BJ (cell line): ENCODE results near the gene KIF6. TPM values are rescaled to one million over a fixed set of nuclear protein-coding genes. Genes with fewer than 3 reads are reported as not detected.

Source experiments
- CTCF ChIA-PET: fragments of 350-600 bp; formaldehyde crosslinking; extraction: SDS; loops from one replicate; lab custom pipeline; 2021; ENCODE audit warnings: antibody characterized with exemption, inconsistent platforms; lab: Yijun Ruan, JAX
- POLR2A ChIA-PET: fragments of 300-600 bp; sonication (Branson Sonifier 250); formaldehyde crosslinking; extraction: SDS; loops from one replicate; lab custom pipeline; 2021; ENCODE audit warnings: antibody characterized with exemption; lab: Charles Lee
- DNase-seq: peaks from one replicate; pipeline ENCODE4 v3.0.0-alpha.2; 2011; ENCODE audit warnings: low read depth
- H3K27me3 ChIP-seq: 2 replicates; pipeline ENCODE4 v1.6.0; 2011; ENCODE audit warnings: low read length; ENCODE audit not compliant: control insufficient read depth, insufficient read depth
- H3K36me3 ChIP-seq: 2 replicates; pipeline ENCODE4 v1.5.1; 2011; ENCODE audit warnings: low read length; ENCODE audit not compliant: control insufficient read depth, insufficient read depth
- H3K4me3 ChIP-seq: 2 replicates; pipeline ENCODE4 v1.5.1; 2011; ENCODE audit warnings: low read depth, mild to moderate bottlenecking, control low read depth, low read length
- polyA plus RNA-seq: library from polyadenylated mRNA; depleted of rRNA; stranded (reverse); fragments of >200 nt; gene quantifications from 2 replicates; pipeline ENCODE4 v1.2.3, GENCODE V29; 2011
- TF ChIP-seq, protein P1 (sequence below): IDR thresholded peaks from 2 replicates; pipeline ENCODE4 v1.5.1; 2011; ENCODE audit warnings: low read depth, mild to moderate bottlenecking, control low read depth, inconsistent platforms, low read length, moderate library complexity; ENCODE audit not compliant: insufficient read depth

Gene KIF6
- polyA plus RNA-seq, 1 experiment, result 0.56 TPM

- Histone ChIP-seq H3K27me3 (no peaks in the 10 kb centered on the region), H3K36me3 (no peaks in the 10 kb centered on the region), H3K4me3 (no peak overlapping the region)
- POLR2A ChIA-PET, result no interaction called here
- CTCF ChIA-PET, result interaction anchor here (1.3 to 5.3 kb wide), 2 partner anchors 9 to 66 kb away, joined by 3 to 17 read pairs; no protein-coding TSS in a partner anchor
- DNase-seq, result no peak
- TF ChIP-seq, protein P1, sequence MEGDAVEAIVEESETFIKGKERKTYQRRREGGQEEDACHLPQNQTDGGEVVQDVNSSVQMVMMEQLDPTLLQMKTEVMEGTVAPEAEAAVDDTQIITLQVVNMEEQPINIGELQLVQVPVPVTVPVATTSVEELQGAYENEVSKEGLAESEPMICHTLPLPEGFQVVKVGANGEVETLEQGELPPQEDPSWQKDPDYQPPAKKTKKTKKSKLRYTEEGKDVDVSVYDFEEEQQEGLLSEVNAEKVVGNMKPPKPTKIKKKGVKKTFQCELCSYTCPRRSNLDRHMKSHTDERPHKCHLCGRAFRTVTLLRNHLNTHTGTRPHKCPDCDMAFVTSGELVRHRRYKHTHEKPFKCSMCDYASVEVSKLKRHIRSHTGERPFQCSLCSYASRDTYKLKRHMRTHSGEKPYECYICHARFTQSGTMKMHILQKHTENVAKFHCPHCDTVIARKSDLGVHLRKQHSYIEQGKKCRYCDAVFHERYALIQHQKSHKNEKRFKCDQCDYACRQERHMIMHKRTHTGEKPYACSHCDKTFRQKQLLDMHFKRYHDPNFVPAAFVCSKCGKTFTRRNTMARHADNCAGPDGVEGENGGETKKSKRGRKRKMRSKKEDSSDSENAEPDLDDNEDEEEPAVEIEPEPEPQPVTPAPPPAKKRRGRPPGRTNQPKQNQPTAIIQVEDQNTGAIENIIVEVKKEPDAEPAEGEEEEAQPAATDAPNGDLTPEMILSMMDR, result no peak
These were observed 328.4 kb downstream of the KIF6 start for GRCh38 chr6:39396854-39397253.

GRCh38 chr6:39393075-39393474, 332.1 kb downstream of the KIF6 start:
- no peaks in the 10 kb centered on the region for H3K36me3 ChIP-seq
- H3K4me3 ChIP-seq, result no peak overlapping the region
- DNase-seq, result no peak
- TF ChIP-seq, protein P1, result no peak
- H3K27me3 ChIP-seq, result no peaks in the 10 kb centered on the region
- CTCF ChIA-PET, result no interaction called here
- POLR2A ChIA-PET, result no interaction called here

- POLR2A ChIA-PET, result no interaction called here
- no peaks in the 10 kb centered on the region for H3K27me3 ChIP-seq
- CTCF ChIA-PET, result interaction anchor here (1.1 kb wide), 1 partner anchor 14 kb away, joined by 3 read pairs; no protein-coding TSS in a partner anchor
- H3K4me3 ChIP-seq, result no peak overlapping the region
- H3K36me3 ChIP-seq, result no peaks in the 10 kb centered on the region
- TF ChIP-seq, protein P1, result no peak
- no peak for DNase-seq
These were observed 334.0 kb downstream of the KIF6 start for GRCh38 chr6:39391182-39391581.

DNA sequence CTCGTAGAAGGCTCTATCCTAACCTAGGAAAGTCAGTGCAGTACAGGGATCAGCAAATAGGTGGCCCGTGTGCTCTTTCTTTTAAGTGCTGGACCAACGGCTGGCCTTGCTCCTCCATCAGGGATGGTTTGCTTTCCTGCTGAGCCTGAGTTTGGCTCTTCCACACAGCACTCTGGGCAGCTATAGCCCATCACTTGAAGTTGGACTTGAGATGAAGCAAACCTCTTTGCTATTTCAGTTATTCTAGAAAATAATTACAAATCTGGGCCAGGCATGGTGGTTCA, 335.8 kb downstream of the KIF6 start:
- DNase-seq, result no peak
- TF ChIP-seq, protein P1, result no peak
- CTCF ChIA-PET, result interaction anchor here (0.5 to 4.3 kb wide), 3 partner anchors 10 to 535 kb away, joined by 3 to 17 read pairs (median 3); no protein-coding TSS in a partner anchor

DNA sequence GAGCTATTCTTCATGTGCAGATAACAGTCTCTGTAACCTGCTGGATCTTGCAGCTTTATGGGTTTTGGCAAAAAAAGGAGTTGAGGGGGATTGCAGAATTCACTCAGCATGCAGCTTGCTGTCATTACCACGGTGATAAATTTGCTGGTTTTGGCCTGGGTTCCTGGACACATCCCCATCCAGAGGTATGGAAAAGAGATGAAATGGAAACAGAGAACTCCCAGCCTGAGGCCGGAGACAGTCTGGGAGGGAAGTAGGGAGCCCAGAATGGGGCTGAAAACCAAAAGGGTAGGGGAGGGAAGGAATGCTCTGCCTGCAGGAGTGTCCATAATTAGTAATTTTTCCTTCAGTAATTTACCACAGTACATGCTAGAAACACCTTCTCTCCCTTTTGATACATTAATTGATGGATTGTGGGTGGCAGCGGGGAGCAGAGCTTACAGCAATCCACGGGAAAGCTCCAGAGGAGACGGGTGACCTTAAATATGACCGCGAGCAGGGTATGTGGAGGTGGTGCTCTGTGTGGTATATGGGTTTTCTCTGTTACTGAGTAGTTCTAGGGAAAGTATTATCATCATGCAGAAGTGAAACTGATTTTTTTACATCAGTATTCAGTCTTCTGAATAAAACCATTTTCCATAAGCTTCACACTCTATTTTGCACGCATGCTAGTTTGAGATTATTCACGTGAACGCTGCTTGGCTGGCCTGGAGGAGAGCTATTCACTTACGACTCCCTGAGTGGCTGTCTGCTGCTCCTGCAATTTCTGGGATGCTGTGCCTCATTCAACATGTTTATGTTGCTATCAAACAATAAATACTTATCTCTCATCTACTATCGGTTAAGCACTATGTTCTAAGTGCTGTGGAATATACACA, 336.4 kb downstream of the KIF6 start:
- CTCF ChIA-PET, result interaction anchor here (0.5 to 4.3 kb wide), 3 partner anchors 11 to 536 kb away, joined by 3 to 17 read pairs (median 3); no protein-coding TSS in a partner anchor
- DNase-seq, result peak; percentile 50
- H3K27me3 ChIP-seq, result no peaks in the 10 kb centered on the region
- no peak overlapping the region for H3K4me3 ChIP-seq
- TF ChIP-seq, protein P1, result no peak
- no peaks in the 10 kb centered on the region for H3K36me3 ChIP-seq
- POLR2A ChIA-PET, result interaction anchor here (0.7 kb wide), 1 partner anchor 18 kb away, joined by 5 read pairs; no protein-coding TSS in a partner anchor

More for the DNA sequence above, 335.8 kb downstream of the KIF6 start:
- Histone ChIP-seq H3K4me3 (no peak overlapping the region), H3K36me3 (no peaks in the 10 kb centered on the region), H3K27me3 (no peaks in the 10 kb centered on the region)
- POLR2A ChIA-PET, result no interaction called here
